SK-N-SH treated with all-trans-retinoic acid at 6 μM for 48 hours (cell line): Measurements from ENCODE around the gene CHST14.

ENCODE experiments used
- ATAC-seq: fragments of 200-7000 bp; cut with Tn5 transposase; 3 replicates; pipeline ENCODE4 v1.9.1; 2020; ENCODE audit warnings: mild to moderate bottlenecking, moderate library complexity
- ARNTL ChIP-seq: fragments of 450-650 bp; formaldehyde crosslinking; IDR thresholded peaks from 2 replicates; pipeline ENCODE4 v1.5.0; 2020; ENCODE audit warnings: low read depth, mild to moderate bottlenecking, moderate library complexity, borderline replicate concordance
- BACH2 ChIP-seq: fragments of 250-450 bp; sonication (Bioruptor Pico); IDR thresholded peaks from 2 replicates; pipeline ENCODE4 v1.9.0; 2021; ENCODE audit warnings: mild to moderate bottlenecking, borderline replicate concordance
- CREB5 ChIP-seq: fragments of 250-450 bp; sonication (Bioruptor Pico); IDR thresholded peaks from 2 replicates; pipeline ENCODE4 v1.5.1; 2020; ENCODE audit warnings: low read depth, mild to moderate bottlenecking, moderate library complexity
- CSDC2 ChIP-seq: fragments of 250-450 bp; sonication (Bioruptor Pico); IDR thresholded peaks from 2 replicates; pipeline ENCODE4 v1.5.0; 2020; ENCODE audit warnings: mild to moderate bottlenecking, moderate library complexity
- CSRNP3 ChIP-seq: fragments of 250-450 bp; sonication (Bioruptor Pico); IDR thresholded peaks from 2 replicates; pipeline ENCODE4 v1.5.1; 2021; ENCODE audit warnings: mild to moderate bottlenecking, moderate library complexity
- ESRRG ChIP-seq: fragments of 250-450 bp; sonication (Bioruptor Pico); IDR thresholded peaks from 2 replicates; pipeline ENCODE4 v1.6.1; 2021; ENCODE audit warnings: mild to moderate bottlenecking
- GLIS3 ChIP-seq: fragments of 250-450 bp; sonication (Bioruptor Pico); IDR thresholded peaks from 2 replicates; pipeline ENCODE4 v1.5.0; 2020; ENCODE audit warnings: mild to moderate bottlenecking, moderate library complexity
- ISL1 ChIP-seq: fragments of 250-450 bp; sonication (Bioruptor Pico); IDR thresholded peaks from 2 replicates; pipeline ENCODE4 v2.1.2; 2022; ENCODE audit warnings: mild to moderate bottlenecking, moderate library complexity
- OSR1 ChIP-seq: fragments of 250-450 bp; sonication (Bioruptor Pico); IDR thresholded peaks from 2 replicates; pipeline ENCODE4 v1.8.0; 2022; ENCODE audit warnings: moderate library complexity, mild to moderate bottlenecking, inconsistent platforms
- PATZ1 ChIP-seq: fragments of 250-450 bp; sonication (Bioruptor Pico); IDR thresholded peaks from 2 replicates; pipeline ENCODE4 v1.8.0; 2020; ENCODE audit warnings: mild to moderate bottlenecking, moderate library complexity, borderline replicate concordance
- POU6F1 ChIP-seq: fragments of 250-450 bp; sonication (Bioruptor Pico); IDR thresholded peaks from 2 replicates; pipeline ENCODE4 v1.8.0; 2021; ENCODE audit warnings: low read depth, mild to moderate bottlenecking, moderate library complexity, borderline replicate concordance
- PPARA ChIP-seq: fragments of 250-450 bp; sonication (Bioruptor Pico); IDR thresholded peaks from 2 replicates; pipeline ENCODE4 v1.5.0; 2020; ENCODE audit warnings: mild to moderate bottlenecking, borderline replicate concordance
- SNAI2 ChIP-seq: fragments of 250-450 bp; sonication (Bioruptor Pico); IDR thresholded peaks from 2 replicates; pipeline ENCODE4 v1.5.0; 2020; ENCODE audit warnings: mild to moderate bottlenecking, moderate library complexity
- TCF4 ChIP-seq: fragments of 250-450 bp; sonication (Bioruptor Pico); IDR thresholded peaks from 2 replicates; pipeline ENCODE4 v1.8.0; 2021; ENCODE audit warnings: mild to moderate bottlenecking, moderate library complexity, borderline replicate concordance
- TOX ChIP-seq: fragments of 250-450 bp; sonication (Bioruptor Pico); IDR thresholded peaks from 2 replicates; pipeline ENCODE4 v1.8.0; 2021; ENCODE audit warnings: mild to moderate bottlenecking, moderate library complexity, borderline replicate concordance
- TSHZ2 ChIP-seq: fragments of 250-450 bp; sonication (Bioruptor Pico); IDR thresholded peaks from 2 replicates; pipeline ENCODE4 v1.5.0; 2020; ENCODE audit warnings: mild to moderate bottlenecking, moderate library complexity
- ZFP3 ChIP-seq: fragments of 250-450 bp; sonication (Bioruptor Pico); IDR thresholded peaks from 2 replicates; pipeline ENCODE4 v1.5.0; 2020; ENCODE audit warnings: mild to moderate bottlenecking, moderate library complexity
- ZFP30 ChIP-seq: fragments of 450-650 bp; formaldehyde crosslinking; IDR thresholded peaks from 2 replicates; pipeline ENCODE4 v1.5.0; 2022; ENCODE audit warnings: mild to moderate bottlenecking, moderate library complexity
- ZNF565 ChIP-seq: fragments of 450-650 bp; formaldehyde crosslinking; conservative IDR thresholded peaks from 2 replicates; pipeline ENCODE4 v1.5.0; 2020; ENCODE audit warnings: low read depth, mild to moderate bottlenecking, moderate library complexity
- ZNF70 ChIP-seq: fragments of 450-650 bp; formaldehyde crosslinking; IDR thresholded peaks from 2 replicates; pipeline ENCODE4 v1.5.0; 2020; ENCODE audit warnings: mild to moderate bottlenecking, moderate library complexity
- ZNF8 ChIP-seq: fragments of 450-650 bp; formaldehyde crosslinking; IDR thresholded peaks from 2 replicates; pipeline ENCODE4 v1.5.0; 2020; ENCODE audit warnings: mild to moderate bottlenecking, moderate library complexity

The CHST14 gene

GRCh38 chr15:40512440-40512839 is 41.7 kb downstream of the CHST14 start:
- no peak for ATAC-seq

GRCh38 chr15:40513609-40514008 is 42.8 kb downstream of the CHST14 start:
- no peak for ATAC-seq
- TF ChIP-seq SNAI2 (no peak), ZNF70 (CRISPR knock-in tag) (no peak), PATZ1 (no peak), TCF4 (no peak), ESRRG (CRISPR knock-in tag) (no peak)

More at GRCh38 chr15:40512440-40512839, 41.7 kb downstream of the CHST14 start:
- TF ChIP-seq ZNF8 (CRISPR knock-in tag), result no peak
- TF ChIP-seq CREB5 (CRISPR knock-in tag), result no peak
- TF ChIP-seq ZFP3, result no peak
- TF ChIP-seq BACH2, result no peak
- no peak for TF ChIP-seq PPARA (CRISPR knock-in tag)
- no peak for TF ChIP-seq OSR1 (CRISPR knock-in tag)
- TF ChIP-seq CSDC2 (CRISPR knock-in tag), result no peak
- no peak for TF ChIP-seq ARNTL (CRISPR knock-in tag)
- no peak for TF ChIP-seq TSHZ2 (CRISPR knock-in tag)
- TF ChIP-seq POU6F1 (CRISPR knock-in tag), result no peak
- TF ChIP-seq ZNF565, result no peak
- TF ChIP-seq TOX, result no peak
- TF ChIP-seq TCF4, result no peak
- TF ChIP-seq ISL1 (CRISPR knock-in tag), result no peak
- TF ChIP-seq SNAI2, result no peak
- TF ChIP-seq ZFP30 (CRISPR knock-in tag), result no peak
- no peak for TF ChIP-seq CSRNP3 (CRISPR knock-in tag)
- no peak for TF ChIP-seq ESRRG (CRISPR knock-in tag)
- TF ChIP-seq GLIS3 (CRISPR knock-in tag), result no peak

- no peak for ATAC-seq
- TF ChIP-seq BACH2, result no peak
- no peak for TF ChIP-seq ZNF565
- no peak for TF ChIP-seq OSR1 (CRISPR knock-in tag)
- no peak for TF ChIP-seq ZFP30 (CRISPR knock-in tag)
- no peak for TF ChIP-seq ESRRG (CRISPR knock-in tag)
Observed at GRCh38 chr15:40516322-40516721, 45.5 kb downstream of the CHST14 start.
